Nephron (organoid): ENCODE results near the gene SSH3.

Experiments used
- H3K27ac Mint-ChIP-seq, 3 experiments: 2 replicates each; pipeline ENCODE4 v1.8.0; 2020; ENCODE audit warnings: mixed read lengths in 3 of 3, mild to moderate bottlenecking in 2 of 3, moderate library complexity in 1 of 3
- H3K27me3 Mint-ChIP-seq: 2 replicates; pipeline ENCODE4 v1.8.0; 2021; ENCODE audit warnings: low read depth, mild to moderate bottlenecking, moderate library complexity, mixed read lengths
- H3K36me3 Mint-ChIP-seq: 2 replicates; pipeline ENCODE4 v1.8.0; 2020; ENCODE audit warnings: low read depth, mixed read lengths
- H3K4me1 Mint-ChIP-seq: 2 replicates; pipeline ENCODE4 v1.8.0; 2020; ENCODE audit warnings: mixed read lengths
- H3K4me3 Mint-ChIP-seq, 3 experiments: 2 replicates each; pipeline ENCODE4 v1.8.0; 2020; ENCODE audit warnings: mild to moderate bottlenecking in 3 of 3, mixed read lengths in 3 of 3, moderate library complexity in 2 of 3
- H3K9me3 Mint-ChIP-seq: 2 replicates; pipeline ENCODE4 v1.8.0; 2020; ENCODE audit warnings: mixed read lengths
- CTCF ChIP-seq, 3 experiments: fragments of 200-600 bp; sonication (generic); IDR thresholded peaks; one replicate each; pipeline ENCODE4 v1.5.0; 2021; ENCODE audit warnings: antibody characterized with exemption in 3 of 3; ENCODE audit not compliant: unreplicated experiment in 3 of 3

Gene SSH3

GRCh38 chr11:67337257-67337656 lies 33.9 kb downstream of the SSH3 start:
- H3K4me1 Mint-ChIP-seq, result no peaks in the 10 kb centered on the region
- H3K27ac Mint-ChIP-seq, result no peak overlapping the region
- no peaks in the 10 kb centered on the region for H3K9me3 Mint-ChIP-seq
- no peaks in the 10 kb centered on the region for H3K27me3 Mint-ChIP-seq
- no peak for TF ChIP-seq CTCF (IDR thresholded peaks at IDR 0.05; ENCODE audit: unreplicated experiment in 3 of 3)
- H3K36me3 Mint-ChIP-seq, result peaks cover 10% of the 10 kb centered on the region
- no peak overlapping the region for H3K4me3 Mint-ChIP-seq

- peaks cover 2% of the 10 kb centered on the region for H3K9me3 Mint-ChIP-seq
- no peaks in the 10 kb centered on the region for H3K4me1 Mint-ChIP-seq
- no peaks in the 10 kb centered on the region for H3K36me3 Mint-ChIP-seq
- no peak for TF ChIP-seq CTCF (IDR thresholded peaks at IDR 0.05; ENCODE audit: unreplicated experiment in 3 of 3)
- H3K27me3 Mint-ChIP-seq, result no peaks in the 10 kb centered on the region
- no peak overlapping the region for H3K27ac Mint-ChIP-seq
- H3K4me3 Mint-ChIP-seq, result no peak overlapping the region
These were observed 40.9 kb downstream of the SSH3 start for GRCh38 chr11:67344264-67344663.

- Mint-ChIP-seq H3K36me3 (no peaks in the 10 kb centered on the region), H3K27me3 (no peaks in the 10 kb centered on the region), H3K4me1 (no peaks in the 10 kb centered on the region), H3K27ac (no peak overlapping the region), H3K9me3 (peaks cover 2% of the 10 kb centered on the region), H3K4me3 (no peak overlapping the region)
- no peak for TF ChIP-seq CTCF (IDR thresholded peaks at IDR 0.05; ENCODE audit: unreplicated experiment in 3 of 3)
These were observed 42.1 kb downstream of the SSH3 start for GRCh38 chr11:67345247-67345919.

GRCh38 chr11:67345920-67346819 lies 42.8 kb downstream of the SSH3 start:
- peaks cover under 1% of the 10 kb centered on the region for H3K4me1 Mint-ChIP-seq
- H3K36me3 Mint-ChIP-seq, result no peaks in the 10 kb centered on the region
- TF ChIP-seq CTCF (IDR thresholded peaks at IDR 0.05; ENCODE audit: unreplicated experiment in 3 of 3), result peak; percentile 56 to 60 (median 59)
- peaks cover 2% of the 10 kb centered on the region for H3K9me3 Mint-ChIP-seq
- no peak overlapping the region for H3K27ac Mint-ChIP-seq
- no peak overlapping the region for H3K4me3 Mint-ChIP-seq
- H3K27me3 Mint-ChIP-seq, result no peaks in the 10 kb centered on the region

GRCh38 chr11:67347964-67348749 lies 44.8 kb downstream of the SSH3 start:
- no peaks in the 10 kb centered on the region for H3K9me3 Mint-ChIP-seq
- no peaks in the 10 kb centered on the region for H3K27me3 Mint-ChIP-seq
- H3K4me1 Mint-ChIP-seq, result peaks cover 5% of the 10 kb centered on the region
- no peak overlapping the region for H3K27ac Mint-ChIP-seq
- no peak for TF ChIP-seq CTCF (IDR thresholded peaks at IDR 0.05; ENCODE audit: unreplicated experiment in 3 of 3)
- no peaks in the 10 kb centered on the region for H3K36me3 Mint-ChIP-seq
- peak overlapping the region in 1 of 3 experiments; percentile 47 for H3K4me3 Mint-ChIP-seq
